Caco-2 (cell line): ENCODE data around the gene RASGRF1. TPM values are rescaled to one million over a fixed set of nuclear protein-coding genes. Genes with fewer than 3 reads are reported as not detected.

ENCODE experiments used
- BruUV-seq: library from RNA; stranded (reverse); fragments of 400-500 nt; replicated peaks from 2 replicates; lab custom pipeline; 2021; lab: Mats Ljungman, UMichigan
- CTCF ChIA-PET: fragments of 300-600 bp; sonication (Branson Sonifier 250); formaldehyde crosslinking; loops from one replicate; lab custom pipeline; 2022; ENCODE audit warnings: antibody characterized with exemption; lab: Charles Lee
- POLR2A ChIA-PET: fragments of 300-600 bp; sonication (Branson Sonifier 250); formaldehyde crosslinking; loops from one replicate; lab custom pipeline; 2022; ENCODE audit warnings: antibody characterized with exemption; lab: Charles Lee
- DNase-seq, 2 experiments: peaks; one replicate each; pipeline versions ENCODE4 v3.0.0 to v3.0.0-alpha.2; 2020 to 2022
- H3K27me3 ChIP-seq: replicated peaks from 2 replicates; pipeline ENCODE4 v1.6.0; 2011; ENCODE audit warnings: low read length; ENCODE audit not compliant: control insufficient read depth, insufficient read depth
- H3K36me3 ChIP-seq: 2 replicates; pipeline ENCODE4 v1.5.1; 2011; ENCODE audit warnings: low read length; ENCODE audit not compliant: control insufficient read depth, insufficient read depth
- H3K4me1 ChIP-seq: fragments of 250-450 bp; sonication (Bioruptor Pico); 2 replicates; pipeline ENCODE4 v1.5.1; 2020; ENCODE audit warnings: mild to moderate bottlenecking
- H3K4me3 ChIP-seq: 2 replicates; pipeline ENCODE4 v1.5.1; 2011; ENCODE audit warnings: low read depth, mild to moderate bottlenecking, control low read depth, low read length
- H3K9me3 ChIP-seq: fragments of 250-450 bp; sonication (Bioruptor Pico); 2 replicates; pipeline ENCODE4 v1.5.1; 2020; ENCODE audit warnings: mild to moderate bottlenecking, moderate library complexity
- H3K27ac Mint-ChIP-seq: one replicate; pipeline ENCODE4 v1.8.0; 2022; ENCODE audit warnings: mixed read lengths; ENCODE audit not compliant: unreplicated experiment
- H3K27me3 Mint-ChIP-seq: one replicate; pipeline ENCODE4 v1.8.0; 2022; ENCODE audit warnings: mixed read lengths; ENCODE audit not compliant: insufficient read depth, unreplicated experiment
- H3K36me3 Mint-ChIP-seq: one replicate; pipeline ENCODE4 v1.8.0; 2022; ENCODE audit warnings: mild to moderate bottlenecking, mixed read lengths; ENCODE audit not compliant: insufficient read depth, unreplicated experiment
- H3K4me1 Mint-ChIP-seq: one replicate; pipeline ENCODE4 v1.8.0; 2022; ENCODE audit warnings: low read depth, mixed read lengths; ENCODE audit not compliant: unreplicated experiment
- H3K4me3 Mint-ChIP-seq: one replicate; pipeline ENCODE4 v1.8.0; 2022; ENCODE audit warnings: mild to moderate bottlenecking, moderate library complexity, mixed read lengths; ENCODE audit not compliant: unreplicated experiment
- H3K9me3 Mint-ChIP-seq: one replicate; pipeline ENCODE4 v1.8.0; 2022; ENCODE audit warnings: mixed read lengths; ENCODE audit not compliant: unreplicated experiment
- intact Hi-C: fragments of 100-400 bp; cut with micrococcal nuclease; formaldehyde crosslinking; loops from one replicate; pipeline ENCODE4 v1.10.0; 2022; ENCODE audit not compliant: unreplicated experiment
- total RNA-seq: library from RNA; stranded (reverse); gene quantifications from 2 replicates; pipeline ENCODE4 v1.2.3, GENCODE V29; 2022
- TF ChIP-seq, protein P1 (sequence below), 2 experiments: fragments of 200-600 bp in 1 of 2; IDR thresholded peaks; 1 replicate in 1 of 2; 2 replicates in 1 of 2; pipeline versions ENCODE4 v1.5.1 to v1.8.0; 2011 to 2022; ENCODE audit warnings: antibody characterized with exemption in 1 of 2, control low read depth in 1 of 2, inconsistent platforms in 1 of 2, low read depth in 1 of 2, low read length in 1 of 2, mild to moderate bottlenecking in 1 of 2, moderate library complexity in 1 of 2; ENCODE audit not compliant: insufficient read depth in 1 of 2, severe bottlenecking in 1 of 2, unreplicated experiment in 1 of 2

RASGRF1 gene
- total RNA-seq, 1 experiment from 2014 or later = 0.57 TPM

GRCh38 chr15:79023918-79024317, 66.7 kb downstream of the RASGRF1 start:
- no peaks in the 10 kb centered on the region for H3K36me3 ChIP-seq
- H3K4me1 Mint-ChIP-seq = no peaks in the 10 kb centered on the region
- H3K27me3 ChIP-seq = no peaks in the 10 kb centered on the region; the same call in 1 of the 2 replicates
- H3K9me3 Mint-ChIP-seq = peaks cover 17% of the 10 kb centered on the region
- no peak for DNase-seq
- H3K27ac Mint-ChIP-seq = no peak overlapping the region
- no peaks in the 10 kb centered on the region for H3K27me3 Mint-ChIP-seq
- no TSS peak for BruUV-seq
- H3K9me3 ChIP-seq = no peaks in the 10 kb centered on the region; the same call in 1 of the 2 replicates
- TF ChIP-seq, protein P1, sequence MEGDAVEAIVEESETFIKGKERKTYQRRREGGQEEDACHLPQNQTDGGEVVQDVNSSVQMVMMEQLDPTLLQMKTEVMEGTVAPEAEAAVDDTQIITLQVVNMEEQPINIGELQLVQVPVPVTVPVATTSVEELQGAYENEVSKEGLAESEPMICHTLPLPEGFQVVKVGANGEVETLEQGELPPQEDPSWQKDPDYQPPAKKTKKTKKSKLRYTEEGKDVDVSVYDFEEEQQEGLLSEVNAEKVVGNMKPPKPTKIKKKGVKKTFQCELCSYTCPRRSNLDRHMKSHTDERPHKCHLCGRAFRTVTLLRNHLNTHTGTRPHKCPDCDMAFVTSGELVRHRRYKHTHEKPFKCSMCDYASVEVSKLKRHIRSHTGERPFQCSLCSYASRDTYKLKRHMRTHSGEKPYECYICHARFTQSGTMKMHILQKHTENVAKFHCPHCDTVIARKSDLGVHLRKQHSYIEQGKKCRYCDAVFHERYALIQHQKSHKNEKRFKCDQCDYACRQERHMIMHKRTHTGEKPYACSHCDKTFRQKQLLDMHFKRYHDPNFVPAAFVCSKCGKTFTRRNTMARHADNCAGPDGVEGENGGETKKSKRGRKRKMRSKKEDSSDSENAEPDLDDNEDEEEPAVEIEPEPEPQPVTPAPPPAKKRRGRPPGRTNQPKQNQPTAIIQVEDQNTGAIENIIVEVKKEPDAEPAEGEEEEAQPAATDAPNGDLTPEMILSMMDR (IDR thresholded peaks at IDR 0.05; ENCODE audit: insufficient read depth in 1 of 2, low read depth in 1 of 2, low read length in 1 of 2, severe bottlenecking in 1 of 2, unreplicated experiment in 1 of 2) = no peak
- no peaks in the 10 kb centered on the region for H3K36me3 Mint-ChIP-seq
- intact Hi-C loops = no loop called here
- ChIA-PET CTCF (no interaction called here), POLR2A (no interaction called here)
- no peak overlapping the region for H3K4me3 ChIP-seq
- no peak overlapping the region for H3K4me3 Mint-ChIP-seq
- H3K4me1 ChIP-seq = no peaks in the 10 kb centered on the region

GRCh38 chr15:79023546-79023890, 67.1 kb downstream of the RASGRF1 start:
- no peaks in the 10 kb centered on the region; the same call in 1 of the 2 replicates for H3K9me3 ChIP-seq
- DNase-seq = no peak
- no peaks in the 10 kb centered on the region for H3K4me1 Mint-ChIP-seq
- H3K4me3 ChIP-seq = no peak overlapping the region
- ChIA-PET CTCF (no interaction called here), POLR2A (no interaction called here)
- H3K4me3 Mint-ChIP-seq = no peak overlapping the region
- BruUV-seq = no TSS peak
- peaks cover 17% of the 10 kb centered on the region for H3K9me3 Mint-ChIP-seq
- H3K36me3 ChIP-seq = no peaks in the 10 kb centered on the region
- intact Hi-C loops = no loop called here
- no peak overlapping the region for H3K27ac Mint-ChIP-seq
- no peaks in the 10 kb centered on the region for H3K27me3 Mint-ChIP-seq
- H3K4me1 ChIP-seq = no peaks in the 10 kb centered on the region
- TF ChIP-seq, protein P1 (IDR thresholded peaks at IDR 0.05; ENCODE audit: insufficient read depth in 1 of 2, low read depth in 1 of 2, low read length in 1 of 2, severe bottlenecking in 1 of 2, unreplicated experiment in 1 of 2) = no peak
- no peaks in the 10 kb centered on the region; the same call in 1 of the 2 replicates for H3K27me3 ChIP-seq
- H3K36me3 Mint-ChIP-seq = no peaks in the 10 kb centered on the region

GRCh38 chr15:79018960-79019359, 71.6 kb downstream of the RASGRF1 start:
- POLR2A ChIA-PET = no interaction called here
- TF ChIP-seq, protein P1 (IDR thresholded peaks at IDR 0.05; ENCODE audit: insufficient read depth in 1 of 2, low read depth in 1 of 2, low read length in 1 of 2, severe bottlenecking in 1 of 2, unreplicated experiment in 1 of 2) = no peak

More at GRCh38 chr15:79018960-79019359, 71.6 kb downstream of the RASGRF1 start:
- H3K4me3 Mint-ChIP-seq = no peak overlapping the region
- Histone ChIP-seq H3K27me3 (no peaks in the 10 kb centered on the region), H3K36me3 (no peaks in the 10 kb centered on the region), H3K4me3 (no peak overlapping the region), H3K4me1 (no peaks in the 10 kb centered on the region), H3K9me3 (no peaks in the 10 kb centered on the region)
- no peak for DNase-seq
- H3K27ac Mint-ChIP-seq = no peak overlapping the region
- H3K36me3 Mint-ChIP-seq = no peaks in the 10 kb centered on the region
- H3K27me3 Mint-ChIP-seq = no peaks in the 10 kb centered on the region
- intact Hi-C loops = no loop called here
- CTCF ChIA-PET = no interaction called here
- H3K4me1 Mint-ChIP-seq = no peaks in the 10 kb centered on the region
- H3K9me3 Mint-ChIP-seq = peaks cover 6% of the 10 kb centered on the region
- no TSS peak for BruUV-seq
